ELF-1 (cell line): ENCODE results near the gene TSC22D1.
A peak's percentile ranks its signal among the peaks of the same experiment; 100 is the strongest.
"Not testable (repeated sequence)": the region's sequence is repeated elsewhere in the genome, so short reads cannot be mapped to it uniquely, and the experiment has no call there.

Source experiments
- DNase-seq: peaks from one replicate; pipeline ENCODE4 v3.0.0-alpha.2; 2016; ENCODE audit warnings: low read depth, low spot score

Gene TSC22D1

GRCh38 chr13:44506251-44506650 is 69.9 kb downstream of the TSC22D1 start:
- no peak for DNase-seq

- no peak for DNase-seq
Measured at GRCh38 chr13:44504116-44504515, 72.0 kb downstream of the TSC22D1 start.

- DNase-seq, result no peak
Measured at GRCh38 chr13:44498969-44499368, 77.2 kb downstream of the TSC22D1 start.

- no peak for DNase-seq
Measured at GRCh38 chr13:44498502-44498901, 77.6 kb downstream of the TSC22D1 start.

GRCh38 chr13:44497801-44498200 is 78.3 kb downstream of the TSC22D1 start:
- DNase-seq, result no peak

GRCh38 chr13:44493213-44493812 is 82.8 kb downstream of the TSC22D1 start:
- no peak for DNase-seq

GRCh38 chr13:44489751-44490150 is 86.4 kb downstream of the TSC22D1 start:
- peak; percentile 12 for DNase-seq

GRCh38 chr13:44487989-44488388 is 88.1 kb downstream of the TSC22D1 start:
- DNase-seq, result no peak

GRCh38 chr13:44484562-44485138 is 91.5 kb downstream of the TSC22D1 start:
- DNase-seq, result no peak

GRCh38 chr13:44474122-44474910 is 101.8 kb downstream of the TSC22D1 start:
- peak; percentile 26 for DNase-seq

GRCh38 chr13:44471686-44472085 is 104.4 kb downstream of the TSC22D1 start:
- DNase-seq, result no peak

GRCh38 chr13:44470638-44471562 is 105.2 kb downstream of the TSC22D1 start:
- DNase-seq, result no peak

GRCh38 chr13:44468874-44469273 is 107.3 kb downstream of the TSC22D1 start:
- DNase-seq, result no peak

- DNase-seq, result no peak
Measured at GRCh38 chr13:44465318-44465717, 110.8 kb downstream of the TSC22D1 start.

GRCh38 chr13:44464471-44464870 is 111.7 kb downstream of the TSC22D1 start:
- no peak for DNase-seq

- DNase-seq, result no peak
Measured at GRCh38 chr13:44463759-44464158, 112.4 kb downstream of the TSC22D1 start.

- no peak for DNase-seq
Measured at GRCh38 chr13:44459674-44460073, 116.5 kb downstream of the TSC22D1 start.

GRCh38 chr13:44458313-44458975 is 117.7 kb downstream of the TSC22D1 start:
- DNase-seq, result no peak

GRCh38 chr13:44456212-44456611 is 119.9 kb downstream of the TSC22D1 start:
- not testable (repeated sequence) for DNase-seq

- DNase-seq, result no peak
Measured at GRCh38 chr13:44455769-44456168, 120.4 kb downstream of the TSC22D1 start.

GRCh38 chr13:44453881-44454280 is 122.2 kb downstream of the TSC22D1 start:
- DNase-seq, result no peak
